AG09319 (cell line): ENCODE results near the gene KRT76.

Source experiments
- DNase-seq: peaks from one replicate; pipeline ENCODE4 v3.0.0-alpha.2; 2010; ENCODE audit warnings: low read depth; ENCODE audit errors: extremely low read depth
- CTCF ChIP-seq: IDR thresholded peaks from 2 replicates; pipeline ENCODE4 v1.5.1; 2011; ENCODE audit warnings: low read depth, mild to moderate bottlenecking, inconsistent platforms, low read length, moderate library complexity

KRT76 gene

DNA sequence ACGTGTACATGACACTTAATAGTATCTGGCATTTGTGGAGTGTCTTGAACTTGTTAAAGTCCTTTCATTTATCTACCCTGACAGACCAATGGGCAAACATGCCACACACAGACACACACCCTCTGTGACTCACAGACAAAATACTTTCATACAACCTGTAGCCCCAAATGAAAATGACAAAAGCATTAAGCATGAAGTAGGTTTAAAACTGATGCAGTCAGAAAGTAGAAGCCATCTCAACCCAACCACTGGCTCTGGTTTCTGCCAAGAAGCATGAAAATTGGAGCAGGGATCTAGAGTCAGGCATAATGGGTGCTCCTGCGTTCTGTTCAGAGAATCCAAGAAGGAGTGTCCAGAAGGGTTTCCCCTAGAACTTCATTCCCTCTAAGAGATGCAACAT, 50.7 kb downstream of the KRT76 start:
- no peak for TF ChIP-seq CTCF
- DNase-seq = no peak

DNA sequence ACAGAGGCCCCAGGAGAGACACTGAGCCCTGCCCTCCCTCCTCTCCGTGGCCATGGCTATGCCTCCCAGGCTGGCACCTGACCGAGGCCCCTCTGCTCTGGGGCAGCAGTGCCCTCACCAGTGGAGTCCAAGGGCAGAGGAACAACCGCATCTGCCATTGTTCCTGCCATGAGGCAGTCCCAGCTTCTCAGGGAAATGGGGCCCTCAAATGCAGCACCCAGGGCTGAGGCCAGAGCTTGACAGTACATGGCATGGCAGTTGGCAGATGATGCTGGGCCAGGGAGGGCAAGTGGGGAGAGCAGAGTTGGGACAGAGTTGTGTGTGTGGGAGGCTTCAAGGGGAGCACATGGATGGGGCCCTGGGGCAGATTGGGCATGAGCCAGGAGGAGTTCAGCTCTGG, 52.8 kb downstream of the KRT76 start:
- DNase-seq = no peak
- no peak for TF ChIP-seq CTCF

DNA sequence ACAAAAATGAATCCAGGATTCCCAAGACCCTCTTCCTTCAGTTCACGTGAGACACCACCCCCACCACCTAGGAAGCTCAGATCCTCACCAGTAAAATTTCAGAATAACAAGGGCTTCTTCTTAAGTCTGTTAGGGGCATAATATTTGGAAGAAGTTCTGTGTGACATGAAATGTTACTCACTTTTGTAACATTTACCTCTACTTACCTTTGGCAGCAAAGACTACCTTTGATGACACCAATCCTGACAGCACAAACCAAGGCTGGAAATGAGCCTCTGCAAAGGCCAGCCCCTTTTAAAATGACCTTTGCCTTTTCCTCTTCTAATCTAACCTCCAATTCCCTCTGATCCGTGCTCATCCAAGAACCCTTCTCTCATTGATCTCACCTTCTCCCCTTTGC, 54.5 kb downstream of the KRT76 start:
- TF ChIP-seq CTCF = no peak
- no peak for DNase-seq

- TF ChIP-seq CTCF = no peak
- no peak for DNase-seq
Measured at GRCh38 chr12:52721838-52722470, 55.2 kb downstream of the KRT76 start.

DNA sequence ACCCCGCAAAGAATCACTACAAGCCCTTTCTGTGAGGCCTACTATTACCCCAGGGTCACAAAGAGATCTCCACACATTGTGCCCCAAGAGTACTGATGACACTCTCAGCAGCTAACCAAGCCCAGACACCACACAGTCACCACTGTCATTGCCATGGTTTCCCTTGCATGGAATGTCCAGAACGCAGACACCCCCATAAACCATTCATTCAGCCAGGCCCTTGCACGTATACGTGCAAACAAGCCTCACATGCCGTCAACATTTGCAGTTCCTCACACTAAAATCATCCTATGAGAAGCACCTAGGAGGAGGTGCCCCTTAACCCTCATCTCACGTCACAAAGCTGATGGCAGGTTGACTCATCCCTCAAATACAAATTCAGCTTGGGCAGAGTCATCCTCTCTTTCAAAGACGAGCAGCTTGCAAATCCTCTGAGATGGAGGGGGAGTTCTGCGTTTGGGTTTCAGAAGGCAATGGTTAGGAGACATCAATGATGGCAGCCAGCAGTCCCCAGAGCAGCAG, 56.7 kb downstream of the KRT76 start:
- TF ChIP-seq CTCF = no peak
- no peak for DNase-seq
